CD4-positive, alpha-beta T cell (primary cell): Measurements from ENCODE around the gene TTC34. TPM values are rescaled to one million over a fixed set of nuclear protein-coding genes. Genes with fewer than 3 reads are reported as not detected.

Experiments
- ATAC-seq: fragments of 200-7000 bp; cut with Tn5 transposase; one replicate; pipeline ENCODE4 v1.10.0; 2022; ENCODE audit warnings: mild to moderate bottlenecking; ENCODE audit not compliant: poor library complexity
- CTCF ChIA-PET: fragments of 350-600 bp; sonication (Branson Sonifier 250); formaldehyde crosslinking; loops from one replicate; lab custom pipeline; 2021; ENCODE audit warnings: antibody characterized with exemption, inconsistent platforms; lab: Charles Lee
- POLR2A ChIA-PET: fragments of 350-600 bp; sonication (Branson Sonifier 250); formaldehyde crosslinking; loops from one replicate; lab custom pipeline; 2021; ENCODE audit warnings: antibody characterized with exemption, inconsistent platforms; lab: Charles Lee
- DNase-seq, 14 experiments: peaks; one replicate each; pipeline ENCODE4 v3.0.0-alpha.2; 2013 to 2020; ENCODE audit warnings: mixed read lengths in 2 of 14
- H3K27ac ChIP-seq, 2 donors: one replicate each; pipeline versions ENCODE4 v1.5.1 to v1.7.0; 2013; ENCODE audit warnings: low read length in 2 of 2, low read depth in 1 of 2, mild to moderate bottlenecking in 1 of 2
- H3K27me3 ChIP-seq, 2 experiments: 1 replicate in 1 of 2; 2 replicates in 1 of 2; pipeline versions ENCODE4 v1.6.1 to v1.7.0; 2013; ENCODE audit warnings: low read length in 2 of 2, control low read depth in 1 of 2, mild to moderate bottlenecking in 1 of 2, moderate library complexity in 1 of 2; ENCODE audit not compliant: insufficient read depth in 2 of 2, control insufficient read depth in 1 of 2
- H3K36me3 ChIP-seq: one replicate; pipeline ENCODE4 v1.6.1; 2013; ENCODE audit warnings: low read length, control low read depth; ENCODE audit not compliant: insufficient read depth
- H3K4me1 ChIP-seq: one replicate; pipeline ENCODE4 v1.6.1; 2013; ENCODE audit warnings: low read length, control low read depth; ENCODE audit not compliant: insufficient read depth
- H3K4me3 ChIP-seq: one replicate; pipeline ENCODE4 v1.5.1; 2013; ENCODE audit warnings: mild to moderate bottlenecking, low read length, moderate library complexity
- H3K9me3 ChIP-seq, 2 experiments: 1 replicate in 1 of 2; 2 replicates in 1 of 2; pipeline versions ENCODE4 v1.6.1 to v1.7.0; 2013; ENCODE audit warnings: low read length in 2 of 2, mild to moderate bottlenecking in 2 of 2, control low read depth in 1 of 2, moderate library complexity in 1 of 2; ENCODE audit not compliant: control insufficient read depth in 1 of 2, insufficient read depth in 1 of 2
- H3K27ac Mint-ChIP-seq: one replicate; pipeline ENCODE4 v1.8.0; 2020; ENCODE audit warnings: mixed read lengths
- H3K27me3 Mint-ChIP-seq: one replicate; pipeline ENCODE4 v1.8.0; 2021; ENCODE audit warnings: mixed read lengths
- H3K36me3 Mint-ChIP-seq: one replicate; pipeline ENCODE4 v1.8.0; 2021; ENCODE audit warnings: low read depth, mixed read lengths
- H3K4me1 Mint-ChIP-seq: one replicate; pipeline ENCODE4 v1.8.0; 2021; ENCODE audit warnings: low read depth, mixed read lengths
- H3K4me3 Mint-ChIP-seq: one replicate; pipeline ENCODE4 v1.8.0; 2020; ENCODE audit warnings: mild to moderate bottlenecking, mixed read lengths
- H3K9me3 Mint-ChIP-seq: one replicate; pipeline ENCODE4 v1.8.0; 2020; ENCODE audit warnings: mixed read lengths
- intact Hi-C, 2 experiments: fragments of 100-400 bp; cut with DNase I in 1 of 2; cut with micrococcal nuclease in 1 of 2; formaldehyde crosslinking; loops; one replicate each; pipeline versions ENCODE4 v1.15.1 to v1.9.0; 2023 to 2025; cut with DNase I, micrococcal nuclease
- total RNA-seq, 174 experiments: library from RNA in 2 of 174; stranded (reverse) in 2 of 174; gene quantifications; one replicate each; pipeline ENCODE4 v1.2.3 and lab custom pipeline; 2021 to 2026
- TF ChIP-seq, protein P1 (sequence below): fragments of 200-600 bp; IDR thresholded peaks from one replicate; pipeline ENCODE4 v1.8.0; 2022; ENCODE audit warnings: antibody characterized with exemption, mild to moderate bottlenecking

The TTC34 gene
- total RNA-seq, 2 experiments from 2014 or later = 1.3 TPM

DNA sequence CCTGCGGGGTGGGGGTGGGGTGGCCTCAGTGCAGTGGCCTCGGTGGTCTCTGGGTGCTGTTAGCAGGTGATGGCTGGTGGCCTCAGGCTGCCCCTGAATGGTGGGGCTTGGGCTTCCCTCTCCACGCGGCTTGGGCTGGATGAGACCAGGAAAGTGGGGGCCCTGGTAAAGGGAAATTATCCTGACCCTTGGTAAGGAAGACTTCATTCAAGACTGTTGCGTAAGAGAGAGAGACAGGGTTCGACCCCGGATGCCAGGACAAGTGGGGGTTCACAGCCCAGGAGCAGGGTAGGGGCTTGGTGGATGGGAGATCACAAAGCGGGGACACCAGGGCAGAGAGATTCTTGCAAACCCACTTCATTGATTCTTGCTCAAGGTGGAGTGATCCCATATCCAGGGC lies 5.5 kb upstream of the TTC34 start:
- CTCF ChIA-PET = no interaction called here

DNA sequence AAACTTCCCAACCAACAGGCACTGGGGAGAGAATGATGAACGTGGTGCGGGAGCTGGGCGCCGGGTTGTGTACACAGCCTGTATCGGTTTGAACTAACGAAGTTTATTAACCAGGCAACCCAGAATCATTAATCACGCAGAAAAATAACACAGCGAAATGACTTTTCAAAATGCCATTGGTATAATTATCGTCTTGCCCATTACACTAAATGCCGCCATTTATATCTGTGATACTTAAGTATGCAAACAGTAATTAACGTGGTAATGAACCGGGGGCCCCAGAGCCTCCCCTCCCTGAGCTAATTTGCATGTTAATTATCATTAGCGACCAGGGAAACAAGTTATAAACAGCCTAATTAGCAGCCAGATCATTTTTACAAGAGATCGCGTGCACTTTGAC lies 5.1 kb upstream of the TTC34 start:
- intact Hi-C loops = no loop called here
- POLR2A ChIA-PET = no interaction called here

More for the DNA sequence above, 5.5 kb upstream of the TTC34 start:
- Mint-ChIP-seq H3K27me3 (no peaks in the 10 kb centered on the region), H3K27ac (no peak overlapping the region), H3K4me1 (no peaks in the 10 kb centered on the region), H3K4me3 (no peak overlapping the region), H3K9me3 (no peaks in the 10 kb centered on the region), H3K36me3 (no peaks in the 10 kb centered on the region)
- Histone ChIP-seq H3K4me3 (no peak overlapping the region), H3K27ac (no peak overlapping the region), H3K27me3 (no peaks in the 10 kb centered on the region), H3K4me1 (no peaks in the 10 kb centered on the region), H3K36me3 (no peaks in the 10 kb centered on the region), H3K9me3 (peaks cover 0 to 17% of the 10 kb centered on the region in 2 experiments)
- POLR2A ChIA-PET = no interaction called here
- intact Hi-C loops = no loop called here
- DNase-seq = no peak
- TF ChIP-seq, protein P1, sequence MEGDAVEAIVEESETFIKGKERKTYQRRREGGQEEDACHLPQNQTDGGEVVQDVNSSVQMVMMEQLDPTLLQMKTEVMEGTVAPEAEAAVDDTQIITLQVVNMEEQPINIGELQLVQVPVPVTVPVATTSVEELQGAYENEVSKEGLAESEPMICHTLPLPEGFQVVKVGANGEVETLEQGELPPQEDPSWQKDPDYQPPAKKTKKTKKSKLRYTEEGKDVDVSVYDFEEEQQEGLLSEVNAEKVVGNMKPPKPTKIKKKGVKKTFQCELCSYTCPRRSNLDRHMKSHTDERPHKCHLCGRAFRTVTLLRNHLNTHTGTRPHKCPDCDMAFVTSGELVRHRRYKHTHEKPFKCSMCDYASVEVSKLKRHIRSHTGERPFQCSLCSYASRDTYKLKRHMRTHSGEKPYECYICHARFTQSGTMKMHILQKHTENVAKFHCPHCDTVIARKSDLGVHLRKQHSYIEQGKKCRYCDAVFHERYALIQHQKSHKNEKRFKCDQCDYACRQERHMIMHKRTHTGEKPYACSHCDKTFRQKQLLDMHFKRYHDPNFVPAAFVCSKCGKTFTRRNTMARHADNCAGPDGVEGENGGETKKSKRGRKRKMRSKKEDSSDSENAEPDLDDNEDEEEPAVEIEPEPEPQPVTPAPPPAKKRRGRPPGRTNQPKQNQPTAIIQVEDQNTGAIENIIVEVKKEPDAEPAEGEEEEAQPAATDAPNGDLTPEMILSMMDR = no peak
- no peak for ATAC-seq

DNA sequence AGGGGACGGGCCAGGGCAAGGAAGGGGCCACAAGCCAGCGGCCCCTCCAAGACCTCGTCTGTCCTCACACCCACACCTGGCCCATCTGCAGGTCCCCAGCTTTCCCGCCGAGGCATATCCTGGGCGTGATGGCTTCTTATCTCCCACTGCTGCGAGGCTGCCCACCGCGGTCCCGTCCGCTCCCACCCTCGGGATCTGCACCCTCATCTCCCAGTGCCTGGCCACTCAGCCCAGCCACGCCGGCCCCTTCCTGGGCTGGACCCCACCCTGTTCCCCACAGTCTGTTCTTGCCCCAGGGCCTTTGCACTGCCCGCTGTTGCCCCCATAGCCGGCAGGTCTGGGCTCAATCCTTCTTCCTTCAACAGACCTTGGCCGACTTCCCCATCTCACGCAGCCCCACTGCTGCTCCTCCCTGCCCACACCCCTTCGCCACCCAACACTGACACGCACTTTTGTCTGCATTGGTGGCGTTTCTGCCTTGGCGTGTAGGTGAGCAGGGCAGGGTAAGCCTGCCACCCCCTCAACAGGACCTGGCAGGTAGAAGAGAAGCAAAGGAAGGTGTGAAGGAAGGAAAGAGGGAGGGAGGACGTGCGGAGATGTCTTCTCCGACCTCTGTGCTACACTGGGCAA lies 4.4 kb upstream of the TTC34 start:
- H3K9me3 Mint-ChIP-seq = no peaks in the 10 kb centered on the region
- TF ChIP-seq, protein P1 = no peak
- H3K27ac ChIP-seq = no peak overlapping the region
- no peaks in the 10 kb centered on the region for H3K4me1 Mint-ChIP-seq
- peaks cover 8% of the 10 kb centered on the region for H3K4me1 ChIP-seq
- ChIA-PET CTCF (no interaction called here), POLR2A (no interaction called here)
- no peaks in the 10 kb centered on the region for H3K36me3 ChIP-seq
- intact Hi-C loops = no loop called here
- ATAC-seq (no peak), DNase-seq (no peak)
- peaks cover 0 to 6% of the 10 kb centered on the region in 2 experiments for H3K9me3 ChIP-seq
- H3K27me3 Mint-ChIP-seq = no peaks in the 10 kb centered on the region
- H3K27ac Mint-ChIP-seq = no peak overlapping the region
- H3K4me3 Mint-ChIP-seq = no peak overlapping the region
- H3K36me3 Mint-ChIP-seq = no peaks in the 10 kb centered on the region
- H3K4me3 ChIP-seq = no peak overlapping the region
- H3K27me3 ChIP-seq = peaks cover 0 to 4% of the 10 kb centered on the region in 2 experiments

More for the DNA sequence above, 5.1 kb upstream of the TTC34 start:
- Histone ChIP-seq H3K27me3 (peaks cover 0 to under 1% of the 10 kb centered on the region in 2 experiments), H3K36me3 (no peaks in the 10 kb centered on the region), H3K4me1 (peaks cover 3% of the 10 kb centered on the region), H3K27ac (no peak overlapping the region), H3K9me3 (peaks cover 0 to 13% of the 10 kb centered on the region in 2 experiments), H3K4me3 (no peak overlapping the region)
- ATAC-seq (no peak), DNase-seq (no peak)
- H3K4me3 Mint-ChIP-seq = no peak overlapping the region
- CTCF ChIA-PET = no interaction called here
- H3K4me1 Mint-ChIP-seq = no peaks in the 10 kb centered on the region
- H3K27me3 Mint-ChIP-seq = no peaks in the 10 kb centered on the region
- TF ChIP-seq, protein P1 = no peak
- H3K27ac Mint-ChIP-seq = no peak overlapping the region
- H3K36me3 Mint-ChIP-seq = no peaks in the 10 kb centered on the region
- H3K9me3 Mint-ChIP-seq = no peaks in the 10 kb centered on the region
